Endothelial cell (in vitro differentiated cells): ENCODE data around the gene LRP1B. TPM values are rescaled to one million over a fixed set of nuclear protein-coding genes. Genes with fewer than 3 reads are reported as not detected.

ENCODE experiments used
- DNase-seq: peaks from one replicate; pipeline ENCODE4 v3.0.0; 2021; ENCODE audit warnings: low spot score
- H3K27ac Mint-ChIP-seq: one replicate; pipeline ENCODE4 v1.8.0; 2021; ENCODE audit warnings: mixed read lengths, inconsistent platforms; ENCODE audit not compliant: unreplicated experiment
- H3K27me3 Mint-ChIP-seq: one replicate; pipeline ENCODE4 v1.8.0; 2021; ENCODE audit warnings: mild to moderate bottlenecking, moderate library complexity, mixed read lengths, inconsistent platforms; ENCODE audit not compliant: unreplicated experiment
- H3K36me3 Mint-ChIP-seq: one replicate; pipeline ENCODE4 v1.8.0; 2021; ENCODE audit warnings: mild to moderate bottlenecking, low read depth, mixed read lengths, inconsistent platforms; ENCODE audit not compliant: unreplicated experiment
- H3K4me1 Mint-ChIP-seq: one replicate; pipeline ENCODE4 v1.8.0; 2021; ENCODE audit warnings: mild to moderate bottlenecking, mixed read lengths, inconsistent platforms; ENCODE audit not compliant: unreplicated experiment
- H3K4me3 Mint-ChIP-seq: one replicate; pipeline ENCODE4 v1.8.0; 2021; ENCODE audit warnings: mild to moderate bottlenecking, mixed read lengths, inconsistent platforms; ENCODE audit not compliant: unreplicated experiment
- H3K9me3 Mint-ChIP-seq: one replicate; pipeline ENCODE4 v1.8.0; 2021; ENCODE audit warnings: mixed read lengths, inconsistent platforms; ENCODE audit not compliant: unreplicated experiment
- CTCF ChIP-seq: fragments of 200-600 bp; sonication (generic); IDR thresholded peaks from one replicate; pipeline ENCODE4 v1.5.0; 2021; ENCODE audit warnings: antibody characterized with exemption; ENCODE audit not compliant: unreplicated experiment
- total RNA-seq: library from RNA; stranded (reverse); fragmentation: NEBNext Ultra II Directional; extraction: Animal tissue kit (Norgen Biotek cat#: 25700); gene quantifications from one replicate; pipeline ENCODE4 v1.2.1, GENCODE V29; 2021; ENCODE audit not compliant: unreplicated experiment

Gene LRP1B
- total RNA-seq, 1 donor from 2014 or later = 1.4 TPM

- Mint-ChIP-seq H3K4me3 (no peak overlapping the region), H3K4me1 (no peaks in the 10 kb centered on the region), H3K9me3 (no peaks in the 10 kb centered on the region), H3K27ac (no peak overlapping the region), H3K27me3 (no peaks in the 10 kb centered on the region), H3K36me3 (no peaks in the 10 kb centered on the region)
- DNase-seq = no peak
- no peak for TF ChIP-seq CTCF
These were observed 389.2 kb downstream of the LRP1B start for GRCh38 chr2:141741652-141742051.

- TF ChIP-seq CTCF = no peak
- no peaks in the 10 kb centered on the region for H3K4me1 Mint-ChIP-seq
- H3K36me3 Mint-ChIP-seq = no peaks in the 10 kb centered on the region
- H3K9me3 Mint-ChIP-seq = no peaks in the 10 kb centered on the region
- no peak for DNase-seq
- no peak overlapping the region for H3K4me3 Mint-ChIP-seq
- H3K27ac Mint-ChIP-seq = no peak overlapping the region
- H3K27me3 Mint-ChIP-seq = peaks cover 1% of the 10 kb centered on the region
These were observed 393.1 kb downstream of the LRP1B start for GRCh38 chr2:141737492-141738255.

GRCh38 chr2:141736466-141736865, 394.4 kb downstream of the LRP1B start:
- Mint-ChIP-seq H3K4me3 (no peak overlapping the region), H3K27me3 (peaks cover 1% of the 10 kb centered on the region), H3K27ac (no peak overlapping the region), H3K9me3 (no peaks in the 10 kb centered on the region), H3K4me1 (no peaks in the 10 kb centered on the region), H3K36me3 (no peaks in the 10 kb centered on the region)
- no peak for DNase-seq
- TF ChIP-seq CTCF = no peak

- no peak for TF ChIP-seq CTCF
- H3K9me3 Mint-ChIP-seq = no peaks in the 10 kb centered on the region
- no peak for DNase-seq
- H3K36me3 Mint-ChIP-seq = no peaks in the 10 kb centered on the region
- no peaks in the 10 kb centered on the region for H3K27me3 Mint-ChIP-seq
- H3K4me1 Mint-ChIP-seq = no peaks in the 10 kb centered on the region
- no peak overlapping the region for H3K27ac Mint-ChIP-seq
- H3K4me3 Mint-ChIP-seq = no peak overlapping the region
These were observed 401.9 kb downstream of the LRP1B start for GRCh38 chr2:141728886-141729285.

GRCh38 chr2:141728142-141728541, 402.7 kb downstream of the LRP1B start:
- H3K36me3 Mint-ChIP-seq = no peaks in the 10 kb centered on the region
- H3K4me1 Mint-ChIP-seq = no peaks in the 10 kb centered on the region
- H3K27me3 Mint-ChIP-seq = no peaks in the 10 kb centered on the region
- DNase-seq = no peak
- no peak overlapping the region for H3K4me3 Mint-ChIP-seq
- no peak overlapping the region for H3K27ac Mint-ChIP-seq
- H3K9me3 Mint-ChIP-seq = no peaks in the 10 kb centered on the region
- TF ChIP-seq CTCF = no peak
